Epithelial cell of proximal tubule (primary cell): Measurements from ENCODE around the gene DNAJC6. TPM values are rescaled to one million over a fixed set of nuclear protein-coding genes. Genes with fewer than 3 reads are reported as not detected.

ENCODE experiments used
- DNase-seq: peaks from one replicate; pipeline ENCODE4 v3.0.0-alpha.2; 2011; ENCODE audit warnings: low read depth
- H3K4me3 ChIP-seq: 2 replicates; pipeline ENCODE4 v1.5.1; 2011; ENCODE audit warnings: low read depth, mild to moderate bottlenecking, low read length
- CTCF ChIP-seq: conservative IDR thresholded peaks from 2 replicates; pipeline ENCODE4 v1.5.1; 2012; ENCODE audit warnings: low read depth, mild to moderate bottlenecking, low read length
- total RNA-seq: library from RNA; depleted of rRNA; stranded (reverse); fragments of >200 nt; gene quantifications from 2 replicates; pipeline ENCODE4 v1.2.3, GENCODE V29; 2015

The DNAJC6 gene
- total RNA-seq, 1 donor from 2014 or later: 6.9 TPM

GRCh38 chr1:65434255-65434654, 124.9 kb downstream of the DNAJC6 start:
- DNase-seq: no peak
- peak; percentile 18 for TF ChIP-seq CTCF
- H3K4me3 ChIP-seq: no peak overlapping the region

GRCh38 chr1:65434760-65435159, 125.4 kb downstream of the DNAJC6 start:
- no peak overlapping the region for H3K4me3 ChIP-seq
- TF ChIP-seq CTCF: no peak
- DNase-seq: no peak

- no peak for DNase-seq
- H3K4me3 ChIP-seq: no peak overlapping the region
- no peak for TF ChIP-seq CTCF
Observed at GRCh38 chr1:65435987-65436386, 126.6 kb downstream of the DNAJC6 start.

GRCh38 chr1:65437616-65438015, 128.3 kb downstream of the DNAJC6 start:
- TF ChIP-seq CTCF: no peak
- no peak overlapping the region for H3K4me3 ChIP-seq
- DNase-seq: no peak

- TF ChIP-seq CTCF: no peak
- DNase-seq: no peak
- no peak overlapping the region for H3K4me3 ChIP-seq
Observed at GRCh38 chr1:65440322-65440900, 131.1 kb downstream of the DNAJC6 start.

GRCh38 chr1:65440915-65441314, 131.6 kb downstream of the DNAJC6 start:
- DNase-seq: no peak
- TF ChIP-seq CTCF: no peak
- no peak overlapping the region for H3K4me3 ChIP-seq

GRCh38 chr1:65441464-65441863, 132.1 kb downstream of the DNAJC6 start:
- no peak for TF ChIP-seq CTCF
- DNase-seq: no peak
- H3K4me3 ChIP-seq: no peak overlapping the region
